Neuronal stem cell (in vitro differentiated cells): ENCODE measurements around the gene RDH8.

Source experiments
- DNase-seq: peaks from one replicate; pipeline ENCODE4 v3.0.0-alpha.2; 2013; ENCODE audit warnings: low spot score
- H2AFZ ChIP-seq: one replicate; pipeline ENCODE4 v1.6.1; 2013; ENCODE audit warnings: mild to moderate bottlenecking, low read length, inconsistent platforms
- H2AK5ac ChIP-seq: 2 replicates; pipeline ENCODE4 v1.6.1; 2013; ENCODE audit warnings: low read depth, mild to moderate bottlenecking, inconsistent platforms, low read length, moderate library complexity, mixed read lengths
- H2BK120ac ChIP-seq: 2 replicates; pipeline ENCODE4 v1.6.1; 2013; ENCODE audit warnings: low read depth, mild to moderate bottlenecking, inconsistent platforms, low read length, moderate library complexity, mixed read lengths
- H2BK12ac ChIP-seq: one replicate; pipeline ENCODE4 v1.6.1; 2013; ENCODE audit warnings: low read length, inconsistent platforms
- H2BK15ac ChIP-seq: 2 replicates; pipeline ENCODE4 v1.6.1; 2013; ENCODE audit warnings: mild to moderate bottlenecking, low read length, inconsistent platforms, mixed read lengths
- H2BK5ac ChIP-seq: one replicate; pipeline ENCODE4 v1.6.1; 2013; ENCODE audit warnings: inconsistent platforms, mild to moderate bottlenecking, low read length, moderate library complexity
- H3K14ac ChIP-seq: one replicate; pipeline ENCODE4 v1.6.1; 2013; ENCODE audit warnings: low read length, inconsistent platforms
- H3K18ac ChIP-seq: 2 replicates; pipeline ENCODE4 v1.6.1; 2013; ENCODE audit warnings: low read length, inconsistent platforms
- H3K23ac ChIP-seq: 2 replicates; pipeline ENCODE4 v1.6.1; 2013; ENCODE audit warnings: low read depth, mild to moderate bottlenecking, mixed read lengths, low read length, inconsistent platforms; ENCODE audit not compliant: poor library complexity
- H3K27ac ChIP-seq: replicated peaks from 3 replicates; pipeline ENCODE4 v1.5.1; 2013; ENCODE audit warnings: low read length, inconsistent platforms
- H3K27me3 ChIP-seq, 3 experiments: 2 replicates each; pipeline ENCODE4 v1.6.1; 2013; ENCODE audit warnings: low read length in 3 of 3, mild to moderate bottlenecking in 2 of 3, inconsistent platforms in 1 of 3, low read depth in 1 of 3, mixed read lengths in 1 of 3, moderate library complexity in 1 of 3; ENCODE audit not compliant: control insufficient read depth in 3 of 3, insufficient read depth in 3 of 3
- H3K36me3 ChIP-seq, 2 donors: replicated peaks in 1 of 2; 2 replicates each; pipeline ENCODE4 v1.6.1; 2013; ENCODE audit warnings: low read length in 2 of 2; ENCODE audit not compliant: control insufficient read depth in 2 of 2, insufficient read depth in 2 of 2
- H3K4ac ChIP-seq: 2 replicates; pipeline ENCODE4 v1.6.1; 2013; ENCODE audit warnings: inconsistent platforms, mild to moderate bottlenecking, low read length, moderate library complexity
- H3K4me1 ChIP-seq, 2 donors: 1 replicate in 1 of 2; 2 replicates in 1 of 2; pipeline ENCODE4 v1.6.1; 2013; ENCODE audit warnings: low read length in 2 of 2, low read depth in 1 of 2; ENCODE audit not compliant: control insufficient read depth in 2 of 2, insufficient read depth in 1 of 2
- H3K4me2 ChIP-seq: one replicate; pipeline ENCODE4 v1.6.1; 2013; ENCODE audit warnings: mild to moderate bottlenecking, low read length, inconsistent platforms; ENCODE audit not compliant: insufficient read depth, poor library complexity, severe bottlenecking
- H3K4me3 ChIP-seq, 2 donors: 2 replicates each; pipeline ENCODE4 v1.5.1; 2013; ENCODE audit warnings: low read length in 2 of 2, mild to moderate bottlenecking in 2 of 2, inconsistent platforms in 1 of 2, moderate library complexity in 1 of 2
- H3K79me1 ChIP-seq: one replicate; pipeline ENCODE4 v1.6.1; 2013; ENCODE audit warnings: low read depth, mild to moderate bottlenecking, inconsistent platforms, low read length, moderate library complexity
- H3K9ac ChIP-seq: one replicate; pipeline ENCODE4 v1.6.1; 2013; ENCODE audit warnings: mild to moderate bottlenecking, low read depth, low read length, inconsistent platforms; ENCODE audit not compliant: poor library complexity
- H3K9me3 ChIP-seq, 2 donors: replicated peaks in 1 of 2; 2 replicates each; pipeline versions ENCODE3 to v1.6.1; 2013; ENCODE audit warnings: low read length in 2 of 2, mild to moderate bottlenecking in 2 of 2, inconsistent platforms in 1 of 2, low read depth in 1 of 2, mixed read lengths in 1 of 2, moderate library complexity in 1 of 2; ENCODE audit not compliant: control insufficient read depth in 2 of 2, insufficient read depth in 1 of 2
- H4K8ac ChIP-seq: one replicate; pipeline ENCODE4 v1.6.1; 2013; ENCODE audit warnings: low read depth, mild to moderate bottlenecking, inconsistent platforms, low read length, moderate library complexity
- H4K91ac ChIP-seq: one replicate; pipeline ENCODE4 v1.6.1; 2013; ENCODE audit warnings: low read length, low read depth, mild to moderate bottlenecking, inconsistent platforms; ENCODE audit not compliant: poor library complexity
- WGBS, 2 donors: extraction: QIAGEN DNeasy Blood & Tissue Kit; methylation state at CpG; one replicate each; pipeline ENCODE4 v1.1.7; 2013; ENCODE audit warnings: missing lambda C conversion rate in 2 of 2, mixed read lengths in 1 of 2; ENCODE audit not compliant: insufficient read length in 2 of 2, insufficient replicate concordance in 1 of 2; ENCODE audit errors: extremely low coverage in 2 of 2; 5-methylcytosine and 5-hydroxymethylcytosine counted together

The RDH8 gene

GRCh38 chr19:10000171-10000826 lies 13.0 kb upstream of the RDH8 start:
- DNase-seq, result peak; percentile 74
- H3K36me3 ChIP-seq, result no peaks in the 10 kb centered on the region
- WGBS, 2 donors, result no CpG with 5 or more reads among the region's 16 CpGs

GRCh38 chr19:10001899-10002298 lies 11.4 kb upstream of the RDH8 start:
- WGBS, 2 donors, result no CpG with 5 or more reads among the region's 6 CpGs
- no peaks in the 10 kb centered on the region for H3K9me3 ChIP-seq
- H3K27ac ChIP-seq, result no peak overlapping the region
- no peak overlapping the region for H3K4ac ChIP-seq
- no peak overlapping the region for H3K4me2 ChIP-seq
- H4K91ac ChIP-seq, result no peak overlapping the region
- H3K79me1 ChIP-seq, result no peaks in the 10 kb centered on the region
- peak overlapping the region in 1 of 2 donors; percentile 34 for H3K4me3 ChIP-seq
- H2BK120ac ChIP-seq, result no peak overlapping the region
- DNase-seq, result no peak
- H2AFZ ChIP-seq, result no peak overlapping the region
- H3K9ac ChIP-seq, result no peak overlapping the region
- H2BK5ac ChIP-seq, result no peak overlapping the region
- H2BK15ac ChIP-seq, result peak overlapping the region; percentile 56
- H3K27me3 ChIP-seq, result peaks cover 0 to 19% (median 0%) of the 10 kb centered on the region in 3 experiments
- H2BK12ac ChIP-seq, result no peak overlapping the region
- no peaks in the 10 kb centered on the region for H3K36me3 ChIP-seq
- peak overlapping the region; percentile 32 for H3K23ac ChIP-seq
- peak overlapping the region; percentile 6 for H2AK5ac ChIP-seq
- no peaks in the 10 kb centered on the region for H3K4me1 ChIP-seq
- H3K14ac ChIP-seq, result no peak overlapping the region
- no peak overlapping the region for H4K8ac ChIP-seq
- no peak overlapping the region for H3K18ac ChIP-seq

More at GRCh38 chr19:10000171-10000826, 13.0 kb upstream of the RDH8 start:
- Histone ChIP-seq H3K14ac (no peak overlapping the region), H3K27me3 (peaks cover 0 to 29% (median 0%) of the 10 kb centered on the region in 3 experiments), H2BK15ac (no peak overlapping the region), H2AFZ (no peak overlapping the region), H3K4me1 (no peaks in the 10 kb centered on the region), H3K4me2 (no peak overlapping the region), H3K18ac (no peak overlapping the region), H4K91ac (no peak overlapping the region), H3K27ac (no peak overlapping the region), H3K9me3 (no peaks in the 10 kb centered on the region), H3K4ac (no peak overlapping the region), H2BK5ac (no peak overlapping the region), H4K8ac (no peak overlapping the region), H2BK12ac (no peak overlapping the region), H3K79me1 (peaks cover under 1% of the 10 kb centered on the region), H2BK120ac (no peak overlapping the region), H3K9ac (no peak overlapping the region), H2AK5ac (no peak overlapping the region), H3K4me3 (no peak overlapping the region), H3K23ac (no peak overlapping the region)

GRCh38 chr19:10003271-10003670 lies 10.0 kb upstream of the RDH8 start:
- no peak overlapping the region for H3K27ac ChIP-seq
- no peaks in the 10 kb centered on the region for H3K36me3 ChIP-seq
- no peak overlapping the region for H2BK5ac ChIP-seq
- H3K9ac ChIP-seq, result no peak overlapping the region
- no peak overlapping the region for H3K4ac ChIP-seq
- no peak overlapping the region for H3K14ac ChIP-seq
- no CpG with 5 or more reads among the region's 6 CpGs for WGBS, 2 donors
- no peak overlapping the region for H3K4me2 ChIP-seq
- H4K91ac ChIP-seq, result no peak overlapping the region
- peaks cover 0 to 6% of the 10 kb centered on the region in 2 donors for H3K4me1 ChIP-seq
- no peak overlapping the region for H2AK5ac ChIP-seq
- no peak overlapping the region for H3K23ac ChIP-seq
- DNase-seq, result no peak
- no peak overlapping the region for H2BK15ac ChIP-seq
- H3K79me1 ChIP-seq, result no peaks in the 10 kb centered on the region
- H2BK12ac ChIP-seq, result no peak overlapping the region
- no peak overlapping the region for H2AFZ ChIP-seq
- no peak overlapping the region for H4K8ac ChIP-seq
- peaks cover 0 to 12% (median 0%) of the 10 kb centered on the region in 3 experiments for H3K27me3 ChIP-seq
- no peak overlapping the region for H3K4me3 ChIP-seq
- H2BK120ac ChIP-seq, result no peak overlapping the region
- no peaks in the 10 kb centered on the region for H3K9me3 ChIP-seq
- no peak overlapping the region for H3K18ac ChIP-seq

- Histone ChIP-seq H3K23ac (peak overlapping the region; percentile 44), H3K27me3 (peaks cover under 1 to 24% (median 1%) of the 10 kb centered on the region in 3 experiments), H3K9me3 (peaks cover 0 to under 1% of the 10 kb centered on the region in 2 donors), H2AFZ (no peak overlapping the region), H2AK5ac (no peak overlapping the region), H4K8ac (no peak overlapping the region), H3K4me3 (peak overlapping the region in 1 of 2 donors; percentile 52), H4K91ac (no peak overlapping the region), H3K18ac (no peak overlapping the region), H3K4me2 (no peak overlapping the region), H2BK12ac (no peak overlapping the region), H3K9ac (peak overlapping the region; percentile 35), H3K4me1 (peaks cover 10 to 15% of the 10 kb centered on the region in 2 donors), H2BK120ac (no peak overlapping the region), H3K14ac (no peak overlapping the region), H3K36me3 (no peaks in the 10 kb centered on the region), H3K79me1 (no peaks in the 10 kb centered on the region), H2BK5ac (no peak overlapping the region), H2BK15ac (no peak overlapping the region), H3K4ac (no peak overlapping the region), H3K27ac (no peak overlapping the region)
- no peak for DNase-seq
- no CpG with 5 or more reads among the region's 9 CpGs for WGBS, 2 donors
Observed at GRCh38 chr19:10004617-10005016, 8.7 kb upstream of the RDH8 start.
